OCI-LY1 (cell line): Measurements from ENCODE around the gene PTGDS.

Experiments used
- H2AFZ ChIP-seq: fragments of 200-600 bp; sonication (generic), shearing (Covaris generic); 2 replicates; pipeline ENCODE4 v1.6.0; 2014; ENCODE audit warnings: antibody characterized with exemption, mild to moderate bottlenecking, low read length
- H3F3A ChIP-seq: fragments of 200-600 bp; sonication (generic), shearing (Covaris generic); 2 replicates; pipeline ENCODE4 v1.6.0; 2014; ENCODE audit warnings: mild to moderate bottlenecking, antibody characterized with exemption, low read length, moderate library complexity; ENCODE audit not compliant: insufficient read depth
- H3K27ac ChIP-seq: fragments of 200-600 bp; sonication (generic); 2 replicates; pipeline ENCODE4 v1.5.1; 2014; ENCODE audit warnings: low read length, mixed run types, mild to moderate bottlenecking, low read depth; ENCODE audit not compliant: poor library complexity, severe bottlenecking
- H3K27me3 ChIP-seq: fragments of 200-600 bp; sonication (generic); 2 replicates; pipeline ENCODE4 v1.6.0; 2014; ENCODE audit warnings: antibody characterized with exemption, mild to moderate bottlenecking, low read length, moderate library complexity; ENCODE audit not compliant: insufficient read depth
- H3K36me3 ChIP-seq: fragments of 200-600 bp; sonication (generic); 2 replicates; pipeline ENCODE4 v1.6.1; 2014; ENCODE audit warnings: mild to moderate bottlenecking, antibody characterized with exemption, low read length, moderate library complexity, mixed read lengths; ENCODE audit not compliant: insufficient read depth
- H3K4me1 ChIP-seq: fragments of 200-600 bp; sonication (generic); 2 replicates; pipeline ENCODE4 v1.5.1; 2014; ENCODE audit warnings: mild to moderate bottlenecking, low read length, moderate library complexity; ENCODE audit not compliant: insufficient read depth, severe bottlenecking
- H3K4me2 ChIP-seq: fragments of 200-600 bp; sonication (generic), shearing (Covaris generic); 2 replicates; pipeline ENCODE4 v1.6.1; 2014; ENCODE audit warnings: low read length
- H3K4me3 ChIP-seq: fragments of 200-600 bp; sonication (generic); 2 replicates; pipeline ENCODE4 v1.5.1; 2014; ENCODE audit warnings: low read length, low read depth, mild to moderate bottlenecking, mixed read lengths; ENCODE audit not compliant: poor library complexity, severe bottlenecking
- H3K79me2 ChIP-seq: fragments of 200-600 bp; shearing (Covaris generic); 2 replicates; pipeline ENCODE4 v1.6.1; 2016; ENCODE audit warnings: mixed run types, low read length, mixed read lengths; ENCODE audit not compliant: insufficient read depth
- H3K9ac ChIP-seq: fragments of 200-600 bp; sonication (generic), shearing (Covaris generic); 2 replicates; pipeline ENCODE4 v1.6.1; 2014; ENCODE audit warnings: mild to moderate bottlenecking, low read length, mixed read lengths
- H3K9me2 ChIP-seq: fragments of 200-600 bp; sonication (generic), shearing (Covaris generic); 2 replicates; pipeline ENCODE4 v1.6.1; 2014; ENCODE audit warnings: low read depth, mild to moderate bottlenecking, low read length, mixed read lengths
- H3K9me3 ChIP-seq: fragments of 200-600 bp; shearing (Covaris generic); 2 replicates; pipeline ENCODE4 v1.6.1; 2014; ENCODE audit warnings: low read length, mixed read lengths
- H4K20me1 ChIP-seq: fragments of 200-600 bp; sonication (generic), shearing (Covaris generic); 2 replicates; pipeline ENCODE4 v1.6.0; 2016; ENCODE audit warnings: mild to moderate bottlenecking, low read length; ENCODE audit not compliant: insufficient read depth
- EZH2 ChIP-seq: fragments of 200-600 bp; sonication (generic), shearing (Covaris generic); IDR thresholded peaks from 2 replicates; pipeline ENCODE4 v1.8.0; 2017; ENCODE audit warnings: borderline replicate concordance, mixed run types, mild to moderate bottlenecking, antibody characterized with exemption, low read length, moderate library complexity, mixed read lengths
- TF ChIP-seq, protein P1 (sequence below): fragments of 200-600 bp; sonication (generic), shearing (Covaris generic); IDR thresholded peaks from 2 replicates; pipeline ENCODE4 v1.5.1; 2017; ENCODE audit warnings: mild to moderate bottlenecking, antibody characterized with exemption, low read length, moderate library complexity, mixed read lengths

PTGDS gene

DNA sequence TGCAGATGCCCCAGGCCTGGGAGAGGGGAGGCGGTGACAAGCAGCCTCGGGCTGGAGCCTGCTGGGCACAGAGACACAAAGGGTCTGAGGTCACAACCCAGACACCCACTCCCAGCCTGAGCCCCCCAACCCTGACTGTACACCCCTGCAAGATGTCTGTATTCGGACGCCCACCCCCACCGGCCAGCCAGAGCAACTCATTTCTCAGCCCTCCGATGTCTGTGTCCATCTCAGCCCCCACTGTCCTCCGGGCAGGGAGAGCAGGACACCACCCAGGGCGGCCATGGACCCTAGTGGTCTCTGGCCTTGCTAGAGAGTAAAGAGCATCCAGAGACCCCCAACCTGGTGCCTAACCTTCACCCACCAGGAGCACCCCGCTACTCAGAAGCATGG is 21.4 kb upstream of the PTGDS start:
- no peak overlapping the region for H2AFZ ChIP-seq
- no peak overlapping the region for H3K9ac ChIP-seq
- peaks cover 25% of the 10 kb centered on the region; the same call in 1 of the 2 replicates for H3K27me3 ChIP-seq
- no peaks in the 10 kb centered on the region for H3K79me2 ChIP-seq
- H3K4me3 ChIP-seq: no peak overlapping the region
- TF ChIP-seq, protein P1, sequence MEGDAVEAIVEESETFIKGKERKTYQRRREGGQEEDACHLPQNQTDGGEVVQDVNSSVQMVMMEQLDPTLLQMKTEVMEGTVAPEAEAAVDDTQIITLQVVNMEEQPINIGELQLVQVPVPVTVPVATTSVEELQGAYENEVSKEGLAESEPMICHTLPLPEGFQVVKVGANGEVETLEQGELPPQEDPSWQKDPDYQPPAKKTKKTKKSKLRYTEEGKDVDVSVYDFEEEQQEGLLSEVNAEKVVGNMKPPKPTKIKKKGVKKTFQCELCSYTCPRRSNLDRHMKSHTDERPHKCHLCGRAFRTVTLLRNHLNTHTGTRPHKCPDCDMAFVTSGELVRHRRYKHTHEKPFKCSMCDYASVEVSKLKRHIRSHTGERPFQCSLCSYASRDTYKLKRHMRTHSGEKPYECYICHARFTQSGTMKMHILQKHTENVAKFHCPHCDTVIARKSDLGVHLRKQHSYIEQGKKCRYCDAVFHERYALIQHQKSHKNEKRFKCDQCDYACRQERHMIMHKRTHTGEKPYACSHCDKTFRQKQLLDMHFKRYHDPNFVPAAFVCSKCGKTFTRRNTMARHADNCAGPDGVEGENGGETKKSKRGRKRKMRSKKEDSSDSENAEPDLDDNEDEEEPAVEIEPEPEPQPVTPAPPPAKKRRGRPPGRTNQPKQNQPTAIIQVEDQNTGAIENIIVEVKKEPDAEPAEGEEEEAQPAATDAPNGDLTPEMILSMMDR: no peak
- no peak for TF ChIP-seq EZH2
- H3K4me1 ChIP-seq: no peaks in the 10 kb centered on the region
- H3K9me2 ChIP-seq: no peaks in the 10 kb centered on the region
- H3K4me2 ChIP-seq: no peak overlapping the region
- H3K36me3 ChIP-seq: no peaks in the 10 kb centered on the region
- H3F3A ChIP-seq: no peaks in the 10 kb centered on the region
- H3K27ac ChIP-seq: no peak overlapping the region
- no peaks in the 10 kb centered on the region for H4K20me1 ChIP-seq
- H3K9me3 ChIP-seq: no peaks in the 10 kb centered on the region

DNA sequence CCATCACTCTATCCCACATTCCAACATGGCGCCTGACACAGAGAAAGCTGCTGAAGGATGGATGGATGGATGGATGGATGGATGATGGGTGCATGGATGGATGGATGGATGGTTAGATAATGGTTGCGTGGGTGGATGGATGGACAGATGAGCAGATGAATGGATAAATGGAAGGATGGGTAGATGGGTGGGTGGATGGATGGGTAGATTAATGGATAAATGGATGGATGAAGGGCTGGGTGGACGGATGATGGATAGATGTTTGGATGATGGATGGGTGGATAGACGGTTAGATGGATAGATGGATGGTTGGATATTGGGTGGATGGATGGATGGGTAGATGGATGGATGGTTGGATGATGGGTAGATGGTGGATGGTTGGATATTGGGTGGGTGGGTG is 20.7 kb upstream of the PTGDS start:
- Histone ChIP-seq H3K9me2 (no peaks in the 10 kb centered on the region), H2AFZ (no peak overlapping the region), H3K9ac (no peak overlapping the region), H3K4me1 (no peaks in the 10 kb centered on the region), H3K79me2 (no peaks in the 10 kb centered on the region), H3K4me2 (no peak overlapping the region), H3K4me3 (no peak overlapping the region), H3F3A (no peaks in the 10 kb centered on the region), H3K27me3 (peaks cover 25% of the 10 kb centered on the region; the same call in 1 of the 2 replicates), H3K9me3 (no peaks in the 10 kb centered on the region), H4K20me1 (no peaks in the 10 kb centered on the region), H3K27ac (no peak overlapping the region), H3K36me3 (no peaks in the 10 kb centered on the region)
- no peak for TF ChIP-seq EZH2
- TF ChIP-seq, protein P1: no peak

DNA sequence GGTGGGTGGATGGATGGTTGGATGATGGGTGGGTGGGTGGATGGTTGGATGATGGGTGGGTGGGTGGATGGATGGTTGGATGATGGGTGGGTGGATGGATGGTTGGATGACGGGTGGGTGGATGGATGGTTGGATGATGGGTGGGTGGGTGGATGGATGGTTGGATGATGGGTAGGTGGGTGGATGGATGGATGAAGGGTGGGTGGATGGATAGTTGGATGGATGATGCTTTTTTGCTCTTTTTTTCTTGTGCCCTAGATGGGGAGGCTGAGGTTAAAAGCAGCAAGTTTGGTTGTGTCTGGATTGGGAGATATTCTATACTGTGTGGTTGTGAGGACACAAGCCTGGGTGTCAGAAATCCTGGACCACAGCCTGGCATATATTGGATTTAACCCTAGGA is 19.8 kb upstream of the PTGDS start:
- no peak overlapping the region for H3K4me3 ChIP-seq
- peaks cover 25% of the 10 kb centered on the region; the same call in 1 of the 2 replicates for H3K27me3 ChIP-seq
- no peaks in the 10 kb centered on the region for H3K4me1 ChIP-seq
- no peaks in the 10 kb centered on the region for H3F3A ChIP-seq
- no peaks in the 10 kb centered on the region for H3K9me2 ChIP-seq
- H3K79me2 ChIP-seq: no peaks in the 10 kb centered on the region
- H3K36me3 ChIP-seq: no peaks in the 10 kb centered on the region
- no peaks in the 10 kb centered on the region for H4K20me1 ChIP-seq
- no peak overlapping the region for H2AFZ ChIP-seq
- no peak overlapping the region for H3K9ac ChIP-seq
- H3K9me3 ChIP-seq: no peaks in the 10 kb centered on the region
- TF ChIP-seq, protein P1: no peak
- TF ChIP-seq EZH2: no peak
- no peak overlapping the region for H3K4me2 ChIP-seq
- no peak overlapping the region for H3K27ac ChIP-seq
